ENCODE data around the gene RPS2.

Gene RPS2

GRCh38 chr16:1972490-1972877 is 7.9 kb upstream of the RPS2 start:
- Histone ChIP-seq H3K27ac (peak overlapping the region; percentile 73), H3K4me3 (ENCODE audit: low read depth, low read length) (peak overlapping the region; percentile 76), H3K27me3 (ENCODE audit: insufficient read depth, low read depth, severe bottlenecking) (no peaks in the 10 kb centered on the region), H3K9me3 (ENCODE audit: severe bottlenecking) (no peaks in the 10 kb centered on the region), H3K36me3 (peaks cover 36% of the 10 kb centered on the region)
- no peak for TF ChIP-seq CTCF (IDR thresholded peaks at IDR 0.05; ENCODE audit: low read depth, low read length)
- no peak for DNase-seq

- Histone ChIP-seq H3K36me3 (peaks cover 33% of the 10 kb centered on the region), H3K27me3 (ENCODE audit: insufficient read depth, low read depth, severe bottlenecking) (no peaks in the 10 kb centered on the region), H3K27ac (peak within 1 kb of the TSS; percentile 73), H3K9me3 (ENCODE audit: severe bottlenecking) (no peaks in the 10 kb centered on the region), H3K4me3 (ENCODE audit: low read depth, low read length) (peak within 1 kb of the TSS; percentile 76)
- peak; percentile 92 for DNase-seq
- no peak for TF ChIP-seq CTCF (IDR thresholded peaks at IDR 0.05; ENCODE audit: low read depth, low read length)
Measured at GRCh38 chr16:1971796-1972489, 7.3 kb upstream of the RPS2 start, which contains the start of gene TBL3. Gene TBL3, plus strand, starts transcription at chr16:1972053. Its CDS starts 112 bp downstream, at chr16:1972165.

GRCh38 chr16:1968146-1968953 is 3.7 kb upstream of the RPS2 start:
- H3K4me3 ChIP-seq (ENCODE audit: low read depth, low read length): no peak overlapping the region
- TF ChIP-seq CTCF (IDR thresholded peaks at IDR 0.05; ENCODE audit: low read depth, low read length): no peak
- peaks cover 20% of the 10 kb centered on the region for H3K36me3 ChIP-seq
- no peak for DNase-seq
- H3K27ac ChIP-seq: no peak overlapping the region
- no peaks in the 10 kb centered on the region for H3K27me3 ChIP-seq (ENCODE audit: insufficient read depth, low read depth, severe bottlenecking)
- no peaks in the 10 kb centered on the region for H3K9me3 ChIP-seq (ENCODE audit: severe bottlenecking)

- Histone ChIP-seq H3K27ac (peak within 1 kb of the TSS; percentile 92; the same call in 1 of the 2 replicates), H3K27me3 (ENCODE audit: insufficient read depth, low read depth, severe bottlenecking) (no peaks in the 10 kb centered on the region), H3K9me3 (ENCODE audit: severe bottlenecking) (no peaks in the 10 kb centered on the region), H3K4me3 (ENCODE audit: low read depth, low read length) (peak within 1 kb of the TSS; percentile 82), H3K36me3 (peaks cover 34% of the 10 kb centered on the region)
- DNase-seq: no peak
- TF ChIP-seq CTCF (IDR thresholded peaks at IDR 0.05; ENCODE audit: low read depth, low read length): no peak
Measured at GRCh38 chr16:1966460-1966859, 1.8 kb upstream of the RPS2 start, which contains the start of gene RNF151. Gene RNF151, plus strand, starts transcription at chr16:1966856. Its CDS starts 26 bp downstream, at chr16:1966882.

GRCh38 chr16:1965396-1966001 is 873 bp upstream of the RPS2 start:
- TF ChIP-seq CTCF (IDR thresholded peaks at IDR 0.05; ENCODE audit: low read depth, low read length): no peak
- Histone ChIP-seq H3K4me3 (ENCODE audit: low read depth, low read length) (peak overlapping the region; percentile 82), H3K27ac (peak overlapping the region; percentile 92), H3K27me3 (ENCODE audit: insufficient read depth, low read depth, severe bottlenecking) (no peaks in the 10 kb centered on the region), H3K9me3 (ENCODE audit: severe bottlenecking) (no peaks in the 10 kb centered on the region), H3K36me3 (peaks cover 43% of the 10 kb centered on the region)
- no peak for DNase-seq

Measured in WERI-Rb-1 (cell line).